Stomach smooth muscle (tissue), 2 donors: ENCODE results near the gene KCNC2.
"Not testable (repeated sequence)": the region's sequence is repeated elsewhere in the genome, so short reads cannot be mapped to it uniquely, and the experiment has no call there.

ENCODE experiments used
- H3K27ac ChIP-seq: one replicate; pipeline ENCODE4 v1.7.0; 2013; ENCODE audit warnings: mild to moderate bottlenecking, low read length, inconsistent platforms
- H3K27me3 ChIP-seq, 2 donors: one replicate each; pipeline ENCODE4 v1.7.0; 2013; ENCODE audit warnings: low read length in 2 of 2; ENCODE audit not compliant: insufficient read depth in 2 of 2, control insufficient read depth in 1 of 2
- H3K36me3 ChIP-seq, 2 donors: one replicate each; pipeline ENCODE4 v1.7.0; 2013; ENCODE audit warnings: low read length in 2 of 2; ENCODE audit not compliant: control insufficient read depth in 2 of 2, insufficient read depth in 2 of 2
- H3K4me1 ChIP-seq: one replicate; pipeline ENCODE4 v1.7.0; 2013; ENCODE audit warnings: low read length; ENCODE audit not compliant: control insufficient read depth, insufficient read depth
- H3K4me3 ChIP-seq, 2 donors: one replicate each; pipeline ENCODE4 v1.7.0; 2013; ENCODE audit warnings: low read length in 2 of 2
- H3K9ac ChIP-seq, 2 donors: one replicate each; pipeline ENCODE4 v1.7.0; 2013; ENCODE audit warnings: low read length in 2 of 2, mild to moderate bottlenecking in 1 of 2
- H3K9me3 ChIP-seq, 2 donors: one replicate each; pipeline ENCODE4 v1.7.0; 2013; ENCODE audit warnings: low read length in 2 of 2; ENCODE audit not compliant: control insufficient read depth in 2 of 2
- donor health status: healthy.
- donor health status: Pancreatic carcinoma.

The KCNC2 gene

DNA sequence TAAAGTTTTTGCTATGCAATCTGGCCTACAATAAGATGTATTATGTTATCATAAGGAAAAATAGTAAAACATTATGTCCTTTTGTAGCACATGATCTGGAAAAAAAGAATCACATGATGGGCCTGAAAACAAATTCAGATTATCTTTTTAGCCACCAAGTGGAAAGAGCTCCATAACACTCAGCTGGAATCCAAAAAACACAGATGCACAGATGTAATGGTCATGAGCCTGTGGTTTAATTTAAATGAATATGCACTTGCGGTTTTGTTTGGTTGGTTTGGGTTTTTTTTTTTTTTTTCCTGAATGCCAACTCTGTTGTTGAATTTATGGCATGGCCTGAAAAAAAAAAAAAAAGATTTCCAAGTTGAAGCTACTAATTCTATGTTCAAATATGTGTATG is 4.1 kb downstream of the KCNC2 start:
- no peak overlapping the region for H3K4me3 ChIP-seq
- H3K27ac ChIP-seq = no peak overlapping the region
- no peak overlapping the region for H3K9ac ChIP-seq
- H3K27me3 ChIP-seq = peaks cover 22 to 28% of the 10 kb centered on the region in 2 donors
- H3K36me3 ChIP-seq = no peaks in the 10 kb centered on the region
- peaks cover 6% of the 10 kb centered on the region for H3K4me1 ChIP-seq
- peaks cover 4% of the 10 kb centered on the region in 2 donors for H3K9me3 ChIP-seq

DNA sequence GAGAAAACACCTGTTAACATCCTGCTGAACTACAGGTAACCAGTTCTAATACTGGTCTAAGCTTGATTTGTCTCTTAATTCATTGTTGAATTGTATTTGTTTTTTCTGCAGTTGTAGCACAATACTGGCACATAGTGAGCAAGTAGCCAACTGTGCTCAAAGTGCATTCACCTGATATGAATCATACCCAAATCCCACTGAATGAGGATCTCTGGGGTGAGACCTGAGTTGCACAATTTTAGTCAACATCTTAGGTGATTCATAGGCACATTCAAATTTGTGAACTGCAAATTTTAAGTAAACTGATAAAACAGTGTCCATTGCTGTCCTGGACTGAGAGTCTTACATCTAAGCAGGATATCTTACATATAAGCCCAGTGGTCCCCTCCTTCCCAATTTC is 12.8 kb downstream of the KCNC2 start:
- H3K27me3 ChIP-seq = no peaks in the 10 kb centered on the region
- H3K9ac ChIP-seq = no peak overlapping the region
- no peaks in the 10 kb centered on the region for H3K9me3 ChIP-seq
- H3K4me3 ChIP-seq = no peak overlapping the region
- H3K36me3 ChIP-seq = no peaks in the 10 kb centered on the region
- H3K4me1 ChIP-seq = no peaks in the 10 kb centered on the region
- no peak overlapping the region for H3K27ac ChIP-seq

DNA sequence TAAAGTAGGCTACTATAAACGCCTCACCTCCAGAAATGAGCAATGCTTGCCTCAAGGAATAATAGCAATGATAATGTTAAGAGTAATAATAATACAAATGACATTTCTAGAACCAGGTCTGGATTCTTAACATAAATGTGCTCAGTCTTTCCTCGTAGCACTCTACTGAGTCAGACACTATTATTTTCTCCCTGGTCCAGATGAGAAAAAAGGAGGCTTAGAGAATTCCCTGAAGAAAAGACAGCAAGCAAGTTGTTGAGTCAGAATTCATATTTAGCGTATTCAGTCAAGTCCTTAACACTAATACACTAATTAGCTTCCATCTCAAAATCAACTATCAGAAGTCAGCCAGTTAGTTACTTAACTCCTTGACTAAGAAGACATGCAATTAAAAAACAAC is 13.2 kb downstream of the KCNC2 start:
- Histone ChIP-seq H3K4me1 (no peaks in the 10 kb centered on the region), H3K36me3 (no peaks in the 10 kb centered on the region), H3K9ac (no peak overlapping the region), H3K4me3 (no peak overlapping the region), H3K27ac (no peak overlapping the region), H3K9me3 (no peaks in the 10 kb centered on the region), H3K27me3 (no peaks in the 10 kb centered on the region)

DNA sequence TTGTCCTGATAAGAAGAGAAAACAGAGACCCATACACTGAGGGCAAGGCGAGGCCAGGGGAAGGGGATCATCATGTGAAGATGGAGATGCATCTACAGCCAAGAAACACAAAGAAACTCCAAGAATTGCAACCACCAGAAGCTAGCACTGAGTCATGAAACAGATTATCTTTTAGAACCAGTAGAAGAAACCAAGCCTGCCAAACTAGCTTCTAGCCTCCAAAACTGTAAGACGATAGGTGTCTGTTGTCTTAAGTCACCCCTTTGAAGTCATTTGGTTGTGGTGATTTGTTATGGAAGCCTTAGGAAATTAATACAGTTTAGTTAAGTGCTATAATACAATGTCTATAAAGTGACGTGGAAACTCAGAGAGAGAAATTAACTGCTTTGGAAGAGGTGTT is 15.4 kb downstream of the KCNC2 start:
- Histone ChIP-seq H3K27ac (no peak overlapping the region), H3K27me3 (no peaks in the 10 kb centered on the region), H3K9me3 (no peaks in the 10 kb centered on the region), H3K4me1 (no peaks in the 10 kb centered on the region), H3K36me3 (no peaks in the 10 kb centered on the region), H3K9ac (no peak overlapping the region), H3K4me3 (no peak overlapping the region)

DNA sequence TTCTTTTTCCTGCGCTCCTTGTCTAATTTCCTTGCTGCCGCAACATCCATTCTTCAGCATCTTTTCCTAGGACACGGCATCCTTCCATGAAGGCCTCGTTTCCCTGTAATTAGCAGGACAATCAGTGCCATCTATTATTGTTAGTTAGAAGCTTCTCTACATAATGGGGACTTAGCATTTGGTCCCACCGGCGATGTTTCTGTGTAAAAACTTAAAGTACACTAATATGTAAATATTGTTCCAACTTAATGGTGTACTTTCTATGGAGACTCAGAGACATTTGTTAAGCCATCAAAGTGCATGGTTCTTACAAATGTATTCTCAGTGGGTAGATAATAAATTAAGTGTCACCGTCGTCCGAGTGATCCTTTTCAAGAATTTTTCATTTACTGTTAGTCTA is 17.4 kb downstream of the KCNC2 start:
- Histone ChIP-seq H3K9me3 (no peaks in the 10 kb centered on the region), H3K4me3 (no peak overlapping the region), H3K9ac (no peak overlapping the region), H3K4me1 (no peaks in the 10 kb centered on the region), H3K27me3 (no peaks in the 10 kb centered on the region), H3K36me3 (no peaks in the 10 kb centered on the region), H3K27ac (no peak overlapping the region)

DNA sequence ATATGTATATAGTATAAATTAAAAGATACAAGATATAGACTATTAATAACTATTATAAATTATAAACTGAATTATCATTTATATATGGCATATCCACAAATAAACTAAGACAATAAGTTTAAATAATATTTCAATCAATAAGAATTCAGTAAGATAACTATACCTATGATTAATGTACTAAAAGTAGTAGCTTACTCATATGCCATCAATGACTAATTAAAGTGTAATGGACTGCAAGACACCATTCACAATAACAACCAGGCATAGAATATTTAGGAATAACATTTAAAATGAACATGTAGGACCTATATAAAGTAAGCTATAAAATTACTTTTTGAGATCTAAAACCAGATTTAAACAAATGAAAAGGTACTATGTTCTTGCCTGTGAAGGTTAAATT is 18.8 kb downstream of the KCNC2 start:
- Histone ChIP-seq H3K27me3 (no peaks in the 10 kb centered on the region), H3K36me3 (no peaks in the 10 kb centered on the region), H3K27ac (no peak overlapping the region), H3K4me3 (no peak overlapping the region), H3K9ac (no peak overlapping the region), H3K4me1 (no peaks in the 10 kb centered on the region), H3K9me3 (no peaks in the 10 kb centered on the region)

DNA sequence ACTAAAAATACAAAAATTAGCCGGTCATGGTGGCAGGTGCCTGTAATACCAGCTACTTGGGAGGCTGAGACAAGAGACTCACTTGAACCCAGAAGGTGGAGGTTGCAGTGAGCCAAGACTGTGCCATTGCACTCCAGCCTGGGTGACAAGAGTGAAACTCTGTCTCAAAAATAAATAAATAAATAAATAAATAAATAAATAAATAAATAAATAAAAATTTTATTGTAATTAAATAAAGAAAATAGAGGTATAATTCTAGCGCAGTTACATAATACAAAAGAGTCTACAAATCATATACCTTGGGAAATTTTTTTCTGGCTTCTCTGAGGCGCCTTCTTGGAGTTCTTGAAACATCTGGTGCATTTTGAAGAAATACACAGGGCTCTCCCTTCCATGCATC is 23.8 kb downstream of the KCNC2 start:
- not testable (repeated sequence) for H3K36me3 ChIP-seq, H3K4me3 ChIP-seq

DNA sequence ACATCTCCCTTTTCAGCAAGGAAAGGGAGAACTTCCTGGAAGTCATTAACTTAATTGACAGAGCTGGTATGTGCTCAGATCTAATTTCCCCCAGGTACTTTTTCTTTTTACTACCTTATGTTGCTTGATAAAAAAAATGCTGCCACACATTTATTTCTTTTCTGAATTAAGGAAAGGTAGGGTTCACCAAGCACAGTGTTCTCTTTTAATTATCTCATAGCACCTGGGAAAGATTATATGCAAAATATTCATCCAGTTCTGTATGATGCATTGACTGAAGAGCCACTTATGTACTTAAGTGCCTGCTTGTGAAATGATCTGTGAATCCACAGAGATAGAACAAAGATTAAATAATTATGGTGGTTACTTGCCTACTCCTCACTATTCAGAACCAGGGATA is 25.1 kb downstream of the KCNC2 start:
- no peaks in the 10 kb centered on the region for H3K27me3 ChIP-seq
- H3K4me1 ChIP-seq = no peaks in the 10 kb centered on the region
- H3K36me3 ChIP-seq = no peaks in the 10 kb centered on the region
- no peak overlapping the region for H3K4me3 ChIP-seq
- no peak overlapping the region for H3K27ac ChIP-seq
- H3K9ac ChIP-seq = no peak overlapping the region
- H3K9me3 ChIP-seq = no peaks in the 10 kb centered on the region

More for the DNA sequence above, 23.8 kb downstream of the KCNC2 start:
- not testable (repeated sequence) for H3K27ac ChIP-seq, H3K9ac ChIP-seq, H3K4me1 ChIP-seq, H3K9me3 ChIP-seq, H3K27me3 ChIP-seq

DNA sequence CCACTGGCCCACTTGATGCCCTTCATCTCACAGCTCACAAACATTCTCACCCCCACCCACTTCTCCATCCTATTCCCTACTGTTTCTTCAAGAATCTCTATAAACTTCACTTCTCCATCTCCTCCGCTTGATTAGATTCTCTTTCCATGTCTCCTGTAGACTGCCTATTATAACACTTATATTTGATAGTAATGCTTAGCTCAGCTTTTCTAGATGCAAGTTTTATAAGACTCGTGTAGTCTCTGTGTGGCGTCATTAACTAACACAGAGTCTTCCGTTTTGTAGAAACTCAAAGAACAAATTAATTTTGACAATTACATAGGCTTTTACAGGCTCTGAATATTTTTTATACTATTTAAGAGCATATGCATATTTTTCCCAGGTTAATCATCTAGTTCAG is 25.7 kb downstream of the KCNC2 start:
- H3K9ac ChIP-seq = no peak overlapping the region
- no peak overlapping the region for H3K27ac ChIP-seq
- no peaks in the 10 kb centered on the region for H3K27me3 ChIP-seq
- H3K4me3 ChIP-seq = no peak overlapping the region
- no peaks in the 10 kb centered on the region for H3K9me3 ChIP-seq
- H3K36me3 ChIP-seq = no peaks in the 10 kb centered on the region
- H3K4me1 ChIP-seq = no peaks in the 10 kb centered on the region

DNA sequence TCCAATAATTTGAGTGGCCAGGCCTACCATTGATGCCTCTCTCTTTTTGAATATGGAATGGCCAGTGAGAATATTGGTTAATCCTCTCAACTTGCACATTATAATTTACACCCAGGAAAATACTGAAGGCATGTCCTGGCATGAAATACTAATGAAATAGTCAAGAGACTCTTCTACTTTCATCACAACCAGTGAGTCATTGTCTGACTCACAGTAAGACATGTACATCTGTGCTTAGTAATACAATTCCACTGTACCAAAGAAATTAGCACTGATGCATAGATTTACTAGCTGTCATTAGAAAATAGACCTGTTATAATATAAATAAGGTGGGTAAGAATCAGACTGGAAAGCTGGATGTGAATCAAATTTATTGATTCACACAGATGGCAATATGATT is 31.6 kb downstream of the KCNC2 start:
- no peaks in the 10 kb centered on the region for H3K36me3 ChIP-seq
- H3K9ac ChIP-seq = no peak overlapping the region
- H3K27ac ChIP-seq = no peak overlapping the region
- H3K4me1 ChIP-seq = no peaks in the 10 kb centered on the region
- no peaks in the 10 kb centered on the region for H3K9me3 ChIP-seq
- H3K4me3 ChIP-seq = no peak overlapping the region
- no peaks in the 10 kb centered on the region for H3K27me3 ChIP-seq

DNA sequence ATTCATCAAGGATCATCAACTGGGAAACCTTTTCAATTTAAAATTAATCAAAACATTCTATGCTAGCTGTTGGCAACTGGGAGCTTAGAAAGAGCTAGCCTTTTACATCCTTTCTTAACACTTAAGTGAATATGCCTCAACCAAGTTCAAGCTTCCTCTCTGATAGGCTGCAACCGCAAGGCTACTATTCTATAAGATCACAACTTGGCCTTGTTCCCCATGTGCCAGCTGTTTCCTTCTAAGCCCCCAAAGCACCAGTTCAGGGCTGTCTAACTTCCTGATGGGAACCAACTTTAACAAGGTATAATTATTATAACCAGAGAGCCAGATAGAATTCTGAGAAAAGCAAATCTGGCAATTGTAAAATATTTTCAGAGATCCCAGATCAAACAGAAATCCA is 37.0 kb downstream of the KCNC2 start:
- H3K36me3 ChIP-seq = no peaks in the 10 kb centered on the region
- H3K9ac ChIP-seq = no peak overlapping the region
- H3K4me3 ChIP-seq = no peak overlapping the region
- H3K27me3 ChIP-seq = no peaks in the 10 kb centered on the region
- no peaks in the 10 kb centered on the region for H3K9me3 ChIP-seq
- no peak overlapping the region for H3K27ac ChIP-seq
- H3K4me1 ChIP-seq = no peaks in the 10 kb centered on the region
